ENCODE data around the gene RASSF1.
"Not testable (repeated sequence)": the region's sequence is repeated elsewhere in the genome, so short reads cannot be mapped to it uniquely, and the experiment has no call there.

Gene RASSF1

GRCh38 chr3:50284121-50284520, 56.5 kb downstream of the RASSF1 start:
- not testable (repeated sequence) for DNase-seq (ENCODE audit: low spot score)

Measured in RKO (cell line).